GM21367 (cell line): Measurements from ENCODE around the gene PTPRN2.
"Not testable (repeated sequence)": the region's sequence is repeated elsewhere in the genome, so short reads cannot be mapped to it uniquely, and the experiment has no call there.

ENCODE experiments used
- ATAC-seq: cut with Tn5 transposase; IDR thresholded peaks from one replicate; pipeline ENCODE4 v1.9.1; 2021; ENCODE audit not compliant: unreplicated experiment

The PTPRN2 gene

GRCh38 chr7:157744786-157745601 lies 842.6 kb downstream of the PTPRN2 start:
- no peak for ATAC-seq

GRCh38 chr7:157743781-157744525 lies 843.7 kb downstream of the PTPRN2 start:
- ATAC-seq = no peak

GRCh38 chr7:157740251-157740798 lies 847.3 kb downstream of the PTPRN2 start:
- ATAC-seq = no peak

- ATAC-seq = no peak
These were observed 848.0 kb downstream of the PTPRN2 start for GRCh38 chr7:157739650-157740049.

- ATAC-seq = no peak
These were observed 848.6 kb downstream of the PTPRN2 start for GRCh38 chr7:157739031-157739430.

GRCh38 chr7:157738066-157738460 lies 849.6 kb downstream of the PTPRN2 start:
- ATAC-seq = no peak

- no peak for ATAC-seq
These were observed 850.2 kb downstream of the PTPRN2 start for GRCh38 chr7:157737151-157738065.

- no peak for ATAC-seq
These were observed 851.3 kb downstream of the PTPRN2 start for GRCh38 chr7:157736341-157736740.

- no peak for ATAC-seq
These were observed 851.8 kb downstream of the PTPRN2 start for GRCh38 chr7:157735826-157736225.

GRCh38 chr7:157734676-157735640 lies 852.7 kb downstream of the PTPRN2 start:
- ATAC-seq = no peak

- not testable (repeated sequence) for ATAC-seq
These were observed 853.7 kb downstream of the PTPRN2 start for GRCh38 chr7:157733760-157734395.

GRCh38 chr7:157731126-157731525 lies 856.5 kb downstream of the PTPRN2 start:
- ATAC-seq = no peak

- ATAC-seq = no peak
These were observed 857.0 kb downstream of the PTPRN2 start for GRCh38 chr7:157730614-157731013.

GRCh38 chr7:157729566-157729965 lies 858.1 kb downstream of the PTPRN2 start:
- ATAC-seq = no peak

GRCh38 chr7:157727964-157728615 lies 859.5 kb downstream of the PTPRN2 start:
- no peak for ATAC-seq

GRCh38 chr7:157726764-157727163 lies 860.9 kb downstream of the PTPRN2 start:
- ATAC-seq = no peak

- not testable (repeated sequence) for ATAC-seq
These were observed 862.3 kb downstream of the PTPRN2 start for GRCh38 chr7:157725312-157725711.

- no peak for ATAC-seq
These were observed 864.4 kb downstream of the PTPRN2 start for GRCh38 chr7:157723205-157723604.
